HepG2 (cell line): ENCODE results near the gene INA. TPM values are rescaled to one million over a fixed set of nuclear protein-coding genes. Genes with fewer than 3 reads are reported as not detected.

Source experiments
- ADNP ChIP-seq: sonication (generic); formaldehyde crosslinking; IDR thresholded peaks from 2 replicates; pipeline ENCODE4 v1.4.0; 2020; ENCODE audit warnings: missing genetic modification reagents
- ATF2 ChIP-seq: sonication (generic); formaldehyde crosslinking; IDR thresholded peaks from 2 replicates; pipeline ENCODE4 v1.4.0; 2020; ENCODE audit warnings: missing genetic modification reagents
- CREBL2 ChIP-seq: sonication (generic); formaldehyde crosslinking; IDR thresholded peaks from 2 replicates; pipeline ENCODE4 v1.8.1; 2023; ENCODE audit warnings: missing genetic modification reagents, mild to moderate bottlenecking, borderline replicate concordance
- DNMT3B ChIP-seq: conservative IDR thresholded peaks from 2 replicates; pipeline ENCODE4 v1.6.1; 2016; ENCODE audit warnings: missing biosample characterization, control low read depth
- FOXK1 ChIP-seq: sonication (generic); formaldehyde crosslinking; IDR thresholded peaks from 2 replicates; pipeline ENCODE4 v1.4.0; 2020; ENCODE audit warnings: low read depth, missing genetic modification reagents, borderline replicate concordance
- FOXP4 ChIP-seq: sonication (generic); formaldehyde crosslinking; IDR thresholded peaks from 2 replicates; pipeline ENCODE4 v1.4.0; 2020; ENCODE audit warnings: missing genetic modification reagents
- GABPB1 ChIP-seq: IDR thresholded peaks from 2 replicates; pipeline ENCODE4 v1.6.1; 2016; ENCODE audit warnings: mild to moderate bottlenecking, missing genetic modification reagents, moderate library complexity, missing compliant biosample characterization
- PATZ1 ChIP-seq: sonication (generic); formaldehyde crosslinking; IDR thresholded peaks from 2 replicates; pipeline ENCODE4 v1.4.0; 2020; ENCODE audit warnings: missing genetic modification reagents
- POLR2A ChIP-seq, 2 experiments: IDR thresholded peaks; 2 replicates each; pipeline ENCODE4 v1.6.1; 2011; ENCODE audit warnings: low read depth in 2 of 2, low read length in 2 of 2, mild to moderate bottlenecking in 1 of 2, moderate library complexity in 1 of 2; ENCODE audit not compliant: insufficient read depth in 1 of 2
- SALL1 ChIP-seq: sonication (generic); formaldehyde crosslinking; IDR thresholded peaks from 2 replicates; pipeline ENCODE4 v1.8.0; 2022; ENCODE audit warnings: mild to moderate bottlenecking, missing genetic modification reagents
- ZFP62 ChIP-seq: sonication (generic); formaldehyde crosslinking; IDR thresholded peaks from 2 replicates; pipeline ENCODE4 v1.4.0; 2020; ENCODE audit warnings: missing genetic modification reagents
- ZNF142 ChIP-seq: sonication (generic); formaldehyde crosslinking; IDR thresholded peaks from 2 replicates; pipeline ENCODE4 v1.4.0; 2020; ENCODE audit warnings: missing genetic modification reagents
- ZNF317 ChIP-seq: sonication (generic); formaldehyde crosslinking; IDR thresholded peaks from 2 replicates; pipeline ENCODE4 v1.5.0; 2020; ENCODE audit warnings: mild to moderate bottlenecking, missing genetic modification reagents
- ZNF431 ChIP-seq: sonication (generic); formaldehyde crosslinking; IDR thresholded peaks from 2 replicates; pipeline ENCODE4 v1.9.0; 2022; ENCODE audit warnings: missing genetic modification reagents, low read depth, mild to moderate bottlenecking, borderline replicate concordance
- ZNF607 ChIP-seq: sonication (generic); formaldehyde crosslinking; IDR thresholded peaks from 2 replicates; pipeline ENCODE4 v1.5.1; 2020; ENCODE audit warnings: missing genetic modification reagents, mild to moderate bottlenecking, borderline replicate concordance
- ZNF816 ChIP-seq: sonication (generic); formaldehyde crosslinking; IDR thresholded peaks from 2 replicates; pipeline ENCODE4 v1.8.0; 2022; ENCODE audit warnings: missing genetic modification reagents, mild to moderate bottlenecking, borderline replicate concordance
- ZNF878 ChIP-seq: sonication (generic); formaldehyde crosslinking; IDR thresholded peaks from 2 replicates; pipeline ENCODE4 v1.8.1; 2023; ENCODE audit warnings: mild to moderate bottlenecking, missing genetic modification reagents, moderate library complexity
- polyA plus RNA-seq, 8 experiments: library from polyadenylated mRNA; depleted of rRNA in 3 of 8; stranded (reverse) in 7 of 8; unstranded in 1 of 8; fragments of >200 nt; fragmentation: Illumina TruSeq in 4 of 8; extraction: Trizol in 4 of 8; gene quantifications; 2 replicates each; pipeline versions ENCODE4 v1.2.1 to v1.2.3, GENCODE V29; 2011 to 2016; ENCODE audit warnings: low read depth in 4 of 8, missing spikeins in 1 of 8, mixed read lengths in 1 of 8; ENCODE audit not compliant: insufficient read depth in 1 of 8
- total RNA-seq, 5 experiments: library from RNA; depleted of rRNA; stranded (reverse); fragments of >200 nt; fragmentation: Illumina TruSeq; extraction: Trizol; gene quantifications; 2 replicates each; pipeline ENCODE4 v1.2.3, GENCODE V29; 2016; ENCODE audit warnings: low read depth in 1 of 5

Gene INA
- total and polyA plus RNA-seq, 2 of the 13 experiments (the other 11 are each of a cell fraction or from before 2014, with no cell fraction given), result 0.04 to 0.13 TPM

GRCh38 chr10:103265717-103266329 lies 11.1 kb upstream of the INA start (continued):
- TF ChIP-seq CREBL2, result peak; percentile 56; the same call in 1 of the 2 replicates
- no peak; the same call in 1 of the 2 replicates for TF ChIP-seq GABPB1 (CRISPR knock-in tag)
- TF ChIP-seq ZNF317, result 0 out of 2 replicates have a peak, but pooled peaks have one; percentile 40
- peak; percentile 50; the same call in 1 of the 2 replicates for TF ChIP-seq FOXK1 (CRISPR knock-in tag)
- no peak for TF ChIP-seq ZFP62 (CRISPR knock-in tag)
- TF ChIP-seq ZNF816 (CRISPR knock-in tag), result peak; percentile 47; the same call in 1 of the 2 replicates
- TF ChIP-seq ATF2, result peak; percentile 65; the same call in 1 of the 2 replicates
- TF ChIP-seq ZNF142 (CRISPR knock-in tag), result 0 out of 2 replicates have a peak, but pooled peaks have one; percentile 46
- peak; percentile 72; the same call in 1 of the 2 replicates for TF ChIP-seq ZNF607 (CRISPR knock-in tag)
- no peak for TF ChIP-seq ADNP
- TF ChIP-seq POLR2A (IDR thresholded peaks at IDR 0.05; ENCODE audit: insufficient read depth in 1 of 2, low read depth in 2 of 2, low read length in 2 of 2), result no peak
- peak; percentile 82; the same call in 1 of the 2 replicates for TF ChIP-seq DNMT3B (CRISPR knock-in tag)
- 0 out of 2 replicates have a peak, but pooled peaks have one; percentile 37 for TF ChIP-seq ZNF431 (CRISPR knock-in tag)
- peak; percentile 71 for TF ChIP-seq SALL1 (CRISPR knock-in tag)
- TF ChIP-seq FOXP4 (CRISPR knock-in tag), result peak; percentile 35; the same call in 1 of the 2 replicates
- no peak for TF ChIP-seq ZNF878 (CRISPR knock-in tag)
- TF ChIP-seq PATZ1 (CRISPR knock-in tag), result 0 out of 2 replicates have a peak, but pooled peaks have one; percentile 18
